IPS-20b (cell line): ENCODE results near the gene SGMS1.
"Not testable (repeated sequence)": the region's sequence is repeated elsewhere in the genome, so short reads cannot be mapped to it uniquely, and the experiment has no call there.

Experiments used
- H3K27ac ChIP-seq: one replicate; pipeline ENCODE4 v1.5.1; 2013; ENCODE audit warnings: low read length
- H3K27me3 ChIP-seq: 2 replicates; pipeline ENCODE4 v1.6.1; 2013; ENCODE audit warnings: mild to moderate bottlenecking, low read length, inconsistent platforms; ENCODE audit not compliant: insufficient read depth
- H3K36me3 ChIP-seq: 2 replicates; pipeline ENCODE4 v1.6.1; 2013; ENCODE audit warnings: low read depth, mild to moderate bottlenecking, inconsistent platforms, low read length, moderate library complexity; ENCODE audit not compliant: insufficient read depth
- H3K4me1 ChIP-seq: 2 replicates; pipeline ENCODE4 v1.6.1; 2013; ENCODE audit warnings: mild to moderate bottlenecking, control low read depth, inconsistent platforms, low read length, moderate library complexity; ENCODE audit not compliant: insufficient read depth
- H3K4me3 ChIP-seq: 2 replicates; pipeline ENCODE4 v1.5.1; 2013; ENCODE audit warnings: mild to moderate bottlenecking, low read length, inconsistent platforms
- H3K9ac ChIP-seq: 2 replicates; pipeline ENCODE4 v1.6.1; 2013; ENCODE audit warnings: low read depth, mild to moderate bottlenecking, inconsistent platforms, low read length, moderate library complexity
- H3K9me3 ChIP-seq: 2 replicates; pipeline ENCODE4 v1.6.1; 2013; ENCODE audit warnings: mild to moderate bottlenecking, low read depth, low read length, inconsistent platforms; ENCODE audit not compliant: insufficient read depth

Gene SGMS1

DNA sequence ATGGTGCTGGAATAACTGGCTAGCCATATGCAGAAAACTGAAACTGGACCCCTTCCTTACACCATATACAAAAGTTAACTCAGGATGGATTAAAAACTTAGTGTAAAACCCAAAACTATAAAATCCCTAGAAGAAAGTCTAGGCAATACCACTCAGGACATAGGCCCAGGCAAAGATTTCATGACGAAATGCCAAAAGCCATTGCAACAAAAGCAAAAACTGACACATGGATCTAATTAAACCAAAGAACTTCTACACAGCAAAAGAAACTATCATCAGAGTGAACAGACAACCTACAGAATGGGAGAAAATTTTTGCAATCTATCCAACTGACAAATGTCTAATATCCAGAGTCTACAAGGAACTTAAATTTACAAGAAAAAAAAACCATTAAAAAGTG lies 75.3 kb downstream of the SGMS1 start:
- not testable (repeated sequence) for H3K27ac ChIP-seq, H3K4me3 ChIP-seq, H3K9ac ChIP-seq, H3K27me3 ChIP-seq, H3K9me3 ChIP-seq, H3K36me3 ChIP-seq
- H3K4me1 ChIP-seq = peaks cover 27% of the 10 kb centered on the region; the same call in 1 of the 2 replicates

DNA sequence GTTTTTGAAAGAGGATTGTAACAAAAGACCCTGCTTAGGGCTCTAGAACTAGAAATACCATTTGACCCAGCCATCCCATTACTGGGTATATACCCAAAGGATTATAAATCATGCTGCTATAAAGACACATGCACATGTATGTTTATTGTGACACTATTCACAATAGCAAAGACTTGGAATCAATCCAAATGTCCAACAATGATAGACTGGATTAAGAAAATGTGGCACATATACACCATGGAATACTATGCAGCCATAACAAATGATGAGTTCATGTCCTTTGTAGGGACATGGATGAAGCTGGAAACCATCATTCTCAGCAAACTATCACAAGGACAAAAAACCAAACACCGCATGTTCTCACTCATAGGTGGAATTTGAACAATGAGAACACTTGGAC lies 77.5 kb downstream of the SGMS1 start:
- H3K4me1 ChIP-seq = peaks cover 24% of the 10 kb centered on the region
- not testable (repeated sequence) for H3K4me3 ChIP-seq, H3K9ac ChIP-seq, H3K27me3 ChIP-seq, H3K27ac ChIP-seq, H3K9me3 ChIP-seq, H3K36me3 ChIP-seq

DNA sequence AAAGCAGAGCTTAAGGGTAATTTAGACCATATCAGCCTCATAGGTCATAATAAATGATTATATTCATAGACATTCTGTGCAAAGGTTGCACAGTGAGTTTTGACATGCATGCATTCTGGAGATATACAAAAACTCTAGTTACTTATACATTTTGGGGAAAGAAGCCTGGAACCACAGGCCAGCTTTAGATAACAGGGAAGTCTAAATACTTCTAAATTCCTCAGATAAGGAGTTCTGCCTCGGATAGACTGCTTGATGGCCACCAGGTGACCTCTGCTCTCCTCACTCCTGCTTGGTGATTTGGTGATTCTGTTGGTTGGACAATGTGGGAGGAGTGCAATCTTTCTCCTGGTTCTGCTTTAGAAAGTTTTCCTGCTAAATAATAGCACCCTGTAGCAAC lies 77.9 kb downstream of the SGMS1 start:
- H3K36me3 ChIP-seq = no peaks in the 10 kb centered on the region
- H3K4me3 ChIP-seq = no peak overlapping the region
- H3K9me3 ChIP-seq = peaks cover 3% of the 10 kb centered on the region; the same call in 1 of the 2 replicates
- no peak overlapping the region for H3K27ac ChIP-seq
- H3K9ac ChIP-seq = no peak overlapping the region
- peaks cover 20% of the 10 kb centered on the region for H3K4me1 ChIP-seq
- no peaks in the 10 kb centered on the region for H3K27me3 ChIP-seq

- Histone ChIP-seq H3K27ac (no peak overlapping the region), H3K9ac (peak overlapping the region; percentile 16; the same call in 1 of the 2 replicates), H3K4me1 (peaks cover 11% of the 10 kb centered on the region)
These were observed 78.8 kb downstream of the SGMS1 start for GRCh38 chr10:50544857-50545429.

GRCh38 chr10:50544095-50544856 lies 79.5 kb downstream of the SGMS1 start:
- peak overlapping the region; percentile 16; the same call in 1 of the 2 replicates for H3K9ac ChIP-seq

More at GRCh38 chr10:50544857-50545429, 78.8 kb downstream of the SGMS1 start:
- Histone ChIP-seq H3K4me3 (no peak overlapping the region), H3K36me3 (no peaks in the 10 kb centered on the region), H3K9me3 (peaks cover 3% of the 10 kb centered on the region; the same call in 1 of the 2 replicates), H3K27me3 (no peaks in the 10 kb centered on the region)

GRCh38 chr10:50542871-50543270 lies 80.9 kb downstream of the SGMS1 start:
- Histone ChIP-seq H3K9ac (no peak overlapping the region), H3K4me1 (peaks cover 9% of the 10 kb centered on the region), H3K4me3 (no peak overlapping the region), H3K36me3 (no peaks in the 10 kb centered on the region), H3K9me3 (no peaks in the 10 kb centered on the region), H3K27ac (no peak overlapping the region), H3K27me3 (no peaks in the 10 kb centered on the region)

More at GRCh38 chr10:50544095-50544856, 79.5 kb downstream of the SGMS1 start:
- Histone ChIP-seq H3K36me3 (no peaks in the 10 kb centered on the region), H3K27ac (no peak overlapping the region), H3K4me3 (no peak overlapping the region), H3K27me3 (no peaks in the 10 kb centered on the region), H3K4me1 (peaks cover 9% of the 10 kb centered on the region), H3K9me3 (peaks cover 3% of the 10 kb centered on the region; the same call in 1 of the 2 replicates)

- Histone ChIP-seq H3K9me3 (no peaks in the 10 kb centered on the region), H3K36me3 (no peaks in the 10 kb centered on the region), H3K4me1 (peaks cover 11% of the 10 kb centered on the region), H3K4me3 (no peak overlapping the region), H3K27me3 (no peaks in the 10 kb centered on the region), H3K9ac (no peak overlapping the region), H3K27ac (no peak overlapping the region)
These were observed 81.8 kb downstream of the SGMS1 start for GRCh38 chr10:50541921-50542320.

DNA sequence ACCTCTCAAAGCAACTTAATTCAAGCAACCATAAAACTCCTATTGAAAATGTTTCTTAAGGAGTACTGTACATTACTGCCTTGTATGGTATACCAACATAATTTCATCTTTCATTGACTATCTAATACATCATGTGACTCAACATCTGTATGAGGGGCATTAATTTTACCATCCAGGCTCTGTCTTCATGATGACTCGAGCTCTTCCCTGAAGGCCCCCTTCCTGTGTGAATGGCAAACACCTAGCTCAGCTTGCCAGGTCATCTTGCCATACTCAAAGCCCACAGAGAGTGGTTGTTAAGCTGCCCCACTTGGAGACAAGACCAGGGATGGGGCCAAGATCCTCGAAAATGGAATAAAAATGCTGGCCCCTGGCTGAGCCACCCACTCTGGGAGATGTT lies 82.4 kb downstream of the SGMS1 start:
- Histone ChIP-seq H3K9ac (no peak overlapping the region), H3K27me3 (no peaks in the 10 kb centered on the region), H3K4me3 (no peak overlapping the region), H3K36me3 (no peaks in the 10 kb centered on the region), H3K4me1 (peaks cover 12% of the 10 kb centered on the region), H3K9me3 (no peaks in the 10 kb centered on the region), H3K27ac (no peak overlapping the region)

DNA sequence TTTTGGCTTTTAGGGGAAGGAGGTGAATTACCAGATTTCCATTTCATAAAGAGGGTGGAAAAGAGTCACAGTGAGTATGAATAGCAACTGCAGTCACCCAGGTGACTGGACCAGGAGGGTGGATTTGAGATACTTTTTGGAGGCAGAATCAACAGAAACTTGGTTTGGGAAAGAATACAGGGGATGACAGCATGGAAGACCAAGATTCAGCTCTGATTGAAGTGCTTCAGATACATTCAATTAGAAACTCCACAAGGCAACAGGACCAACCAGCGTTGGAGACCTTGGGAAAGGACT lies 83.0 kb downstream of the SGMS1 start:
- H3K9me3 ChIP-seq = no peaks in the 10 kb centered on the region
- H3K4me3 ChIP-seq = no peak overlapping the region
- no peak overlapping the region for H3K9ac ChIP-seq
- no peaks in the 10 kb centered on the region for H3K27me3 ChIP-seq
- no peaks in the 10 kb centered on the region for H3K36me3 ChIP-seq
- no peak overlapping the region for H3K27ac ChIP-seq
- peaks cover 12% of the 10 kb centered on the region for H3K4me1 ChIP-seq

DNA sequence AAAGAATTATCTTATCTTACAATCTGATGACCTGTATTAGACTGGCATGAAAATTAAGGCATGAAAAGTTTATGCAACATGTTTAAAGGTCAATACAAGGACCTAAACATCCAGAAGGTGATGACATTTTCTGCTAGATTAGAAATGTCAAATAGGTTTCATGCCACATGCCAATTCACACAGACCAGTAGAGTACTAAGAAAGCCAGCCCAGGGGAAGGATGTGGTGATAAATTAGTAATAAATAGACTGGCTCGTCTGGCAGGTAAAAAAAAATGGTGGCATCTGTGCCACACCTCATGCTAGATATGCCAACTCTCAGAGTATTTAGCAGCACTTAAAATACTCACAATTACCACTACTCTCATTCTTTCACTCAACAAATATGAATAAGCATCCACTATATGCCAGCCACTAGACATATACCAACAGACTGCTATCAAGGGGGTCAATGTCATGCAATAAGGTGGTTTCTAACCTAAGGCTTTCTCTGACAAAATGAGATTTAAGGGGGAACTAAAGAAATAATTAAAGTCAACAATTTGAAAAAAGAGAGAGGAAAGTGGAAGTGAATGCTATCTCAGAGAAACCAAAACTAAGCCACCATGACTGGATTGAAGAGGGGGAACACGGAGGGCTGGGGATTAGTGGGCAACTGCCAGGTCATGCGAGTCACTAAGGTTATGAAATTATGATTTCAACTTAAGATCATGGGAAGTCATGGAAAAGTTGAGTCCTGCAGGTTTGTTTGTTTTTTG lies 83.5 kb downstream of the SGMS1 start:
- no peaks in the 10 kb centered on the region for H3K27me3 ChIP-seq
- H3K36me3 ChIP-seq = no peaks in the 10 kb centered on the region
- no peak overlapping the region for H3K27ac ChIP-seq
- no peak overlapping the region for H3K4me3 ChIP-seq
- H3K9me3 ChIP-seq = no peaks in the 10 kb centered on the region
- H3K9ac ChIP-seq = no peak overlapping the region
- peaks cover 12% of the 10 kb centered on the region for H3K4me1 ChIP-seq

DNA sequence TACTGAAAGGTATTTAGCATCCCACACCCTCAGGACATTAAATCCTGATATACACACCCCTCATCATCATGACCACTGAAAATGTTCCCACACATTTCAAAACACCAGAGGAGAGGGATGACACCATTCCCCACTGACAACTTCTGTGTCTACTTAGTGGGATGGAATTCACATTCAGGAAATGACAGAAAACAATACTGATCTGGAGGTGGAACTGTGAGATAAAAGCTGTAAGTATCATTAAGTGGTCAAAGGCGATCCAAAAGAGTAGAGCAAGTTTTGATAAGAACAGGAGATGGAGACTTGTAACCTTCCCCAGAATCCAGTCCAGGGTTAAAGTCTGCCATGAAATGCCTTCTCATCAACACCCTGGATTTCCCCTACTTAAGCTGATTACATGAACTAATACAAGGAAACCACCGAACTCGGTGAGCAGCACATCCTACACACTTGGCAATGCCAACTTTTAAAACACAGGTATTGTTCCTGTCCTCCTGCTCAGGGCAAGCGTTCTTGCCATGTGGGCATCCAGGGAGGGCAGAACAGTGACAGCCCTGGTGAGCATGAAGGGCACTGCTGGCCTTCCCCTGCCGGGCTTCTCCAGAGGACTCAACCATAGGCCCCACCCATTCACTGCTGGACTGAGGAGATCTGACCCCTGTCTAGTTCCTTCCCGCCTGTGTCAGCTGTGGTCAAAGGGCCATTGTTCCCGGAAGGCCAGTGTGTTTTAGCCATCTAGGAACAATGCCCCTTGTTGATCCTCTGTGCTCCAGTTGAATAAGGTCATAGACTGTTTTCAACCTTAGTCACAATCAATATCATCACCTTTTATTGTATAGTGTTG lies 85.0 kb downstream of the SGMS1 start:
- no peaks in the 10 kb centered on the region for H3K36me3 ChIP-seq
- H3K27me3 ChIP-seq = no peaks in the 10 kb centered on the region
- H3K4me1 ChIP-seq = peaks cover 5% of the 10 kb centered on the region
- no peak overlapping the region for H3K4me3 ChIP-seq
- no peak overlapping the region for H3K27ac ChIP-seq
- H3K9ac ChIP-seq = no peak overlapping the region
- no peaks in the 10 kb centered on the region for H3K9me3 ChIP-seq
